HCEC 1CT (cell line): Measurements from ENCODE around the gene SGMS2.
"Not testable (repeated sequence)": the region's sequence is repeated elsewhere in the genome, so short reads cannot be mapped to it uniquely, and the experiment has no call there.

Source experiments
- DNase-seq: peaks from one replicate; pipeline ENCODE4 v3.0.0-alpha.2; 2017

The SGMS2 gene

DNA sequence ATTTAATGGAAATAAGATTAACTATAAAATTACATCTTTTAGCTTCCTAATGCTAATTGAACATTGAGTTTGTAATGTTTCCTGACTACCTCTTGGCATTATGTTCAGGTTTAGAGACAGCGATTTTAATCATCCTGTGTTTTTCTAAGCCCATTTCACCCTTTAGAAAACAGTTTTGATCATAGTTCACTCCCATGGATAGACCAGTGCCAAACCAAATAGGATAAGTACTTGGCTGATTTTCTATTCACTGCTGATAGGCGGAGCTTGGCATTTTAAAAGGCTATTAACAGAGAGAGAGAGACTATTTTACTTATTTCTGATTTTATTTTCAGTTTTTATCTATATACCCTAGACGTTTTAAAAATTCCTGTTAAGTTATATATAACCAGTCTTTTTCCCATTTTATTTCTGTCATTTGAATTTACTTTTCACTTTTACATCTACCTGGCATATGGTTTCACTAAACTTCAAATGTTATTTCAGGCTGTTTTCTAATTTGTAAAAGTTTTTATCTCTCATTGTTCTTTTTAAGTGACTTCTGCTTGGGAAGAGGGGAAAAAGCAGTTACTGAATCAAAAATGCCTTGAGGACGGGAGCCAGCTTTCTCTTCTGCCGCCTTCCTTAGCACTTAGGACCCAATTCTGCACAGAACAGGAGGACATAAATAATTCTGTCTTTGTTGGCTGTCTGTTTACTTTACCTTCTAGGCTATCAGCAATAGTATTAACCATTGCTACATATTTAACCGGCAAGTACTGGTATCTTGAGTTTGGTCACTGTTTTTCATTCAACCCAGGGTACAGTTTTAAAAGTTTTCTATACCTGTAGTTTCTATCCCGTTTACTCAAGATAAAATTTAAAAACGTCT, 46.4 kb downstream of the SGMS2 start:
- DNase-seq: no peak

DNA sequence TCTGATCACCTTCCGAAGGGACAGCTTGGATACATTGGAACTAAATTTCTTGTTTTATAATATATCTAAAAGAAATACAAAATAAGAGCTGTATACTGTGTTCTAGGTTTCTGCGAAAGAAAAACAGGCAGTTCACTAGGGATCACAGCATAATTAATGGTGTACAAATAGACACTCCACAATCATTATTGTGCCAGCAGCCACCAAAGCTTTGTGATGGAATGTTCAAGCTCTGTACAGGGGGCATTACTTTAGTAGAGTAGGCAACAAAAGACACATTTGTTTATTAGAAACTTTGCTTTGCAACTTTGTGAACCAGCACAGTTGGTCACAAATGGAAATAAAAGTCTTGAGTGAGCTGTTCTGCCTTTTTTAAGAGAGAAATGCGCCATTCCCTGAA, 49.3 kb downstream of the SGMS2 start:
- DNase-seq: no peak

DNA sequence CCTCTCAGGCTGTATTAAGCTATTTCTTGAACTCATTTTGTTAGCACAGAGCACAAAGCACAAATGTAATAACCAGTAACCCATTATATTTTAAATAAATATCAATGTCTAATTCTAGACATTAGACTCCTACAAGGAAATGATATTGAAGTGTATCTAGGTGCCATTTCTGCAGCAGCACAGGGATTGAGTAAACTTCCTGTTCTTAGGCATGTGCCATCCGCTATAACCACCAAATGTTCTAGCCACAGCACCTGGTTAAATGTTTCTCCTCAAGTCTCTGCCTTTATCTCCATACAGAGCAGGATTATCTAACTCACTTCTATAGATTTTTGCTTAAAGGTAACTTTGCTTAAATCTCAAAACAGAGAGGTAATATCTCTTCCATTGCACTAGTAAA, 51.4 kb downstream of the SGMS2 start:
- no peak for DNase-seq

DNA sequence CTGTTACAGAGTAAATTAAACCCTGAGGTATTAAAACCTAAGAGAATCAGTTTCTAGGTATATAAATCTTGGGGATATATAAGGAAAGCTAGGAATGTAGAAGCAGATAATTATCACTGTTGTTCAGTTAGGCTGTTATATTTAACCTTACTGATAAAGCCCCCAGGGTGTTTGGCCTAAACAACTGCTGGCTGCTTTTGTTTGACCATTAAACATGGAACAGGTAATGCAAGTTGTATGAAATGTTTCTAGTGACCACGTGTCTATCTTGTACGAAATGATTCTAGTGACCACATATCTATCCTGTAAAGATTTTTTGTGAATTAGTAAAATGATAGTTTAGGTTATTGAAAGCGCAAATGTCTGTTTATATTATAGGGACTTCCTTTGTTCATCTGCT, 52.6 kb downstream of the SGMS2 start:
- no peak for DNase-seq

DNA sequence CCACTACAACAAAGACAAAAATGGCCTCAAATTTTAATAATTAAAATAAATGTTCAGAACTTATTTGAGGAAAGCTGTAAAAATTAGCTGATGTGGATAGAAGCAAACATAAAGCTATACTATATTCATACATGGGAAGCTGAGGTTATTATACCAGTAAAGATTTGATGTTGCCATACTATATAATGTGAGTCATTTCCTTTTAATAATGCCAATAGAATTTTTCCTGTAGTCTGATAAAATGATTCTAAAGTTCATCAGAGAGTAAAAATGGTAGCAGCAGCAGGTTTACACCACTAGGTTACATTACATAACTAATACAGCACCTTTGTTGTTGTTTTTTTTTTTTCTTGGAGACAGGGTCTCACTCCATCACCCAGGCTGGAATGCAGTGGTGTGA, 61.1 kb downstream of the SGMS2 start:
- DNase-seq: no peak

DNA sequence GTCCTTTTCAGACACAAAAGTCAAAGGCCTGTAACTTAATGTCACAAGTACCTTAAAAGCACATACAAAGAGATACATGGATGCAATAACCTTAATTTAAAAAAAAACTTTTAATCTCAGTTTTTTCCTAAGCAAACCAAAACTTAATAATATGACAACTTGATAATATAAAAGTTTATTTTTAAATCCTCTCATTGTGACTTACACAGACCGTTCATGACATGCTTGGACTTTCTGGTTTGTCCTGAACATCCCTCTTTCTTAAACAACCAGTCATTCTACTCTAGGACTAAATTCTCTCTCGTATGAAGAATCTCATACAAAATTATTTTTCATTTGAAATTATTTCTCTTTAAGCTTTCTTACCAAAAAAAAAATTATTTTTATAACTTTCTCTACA, 63.5 kb downstream of the SGMS2 start:
- no peak for DNase-seq

DNA sequence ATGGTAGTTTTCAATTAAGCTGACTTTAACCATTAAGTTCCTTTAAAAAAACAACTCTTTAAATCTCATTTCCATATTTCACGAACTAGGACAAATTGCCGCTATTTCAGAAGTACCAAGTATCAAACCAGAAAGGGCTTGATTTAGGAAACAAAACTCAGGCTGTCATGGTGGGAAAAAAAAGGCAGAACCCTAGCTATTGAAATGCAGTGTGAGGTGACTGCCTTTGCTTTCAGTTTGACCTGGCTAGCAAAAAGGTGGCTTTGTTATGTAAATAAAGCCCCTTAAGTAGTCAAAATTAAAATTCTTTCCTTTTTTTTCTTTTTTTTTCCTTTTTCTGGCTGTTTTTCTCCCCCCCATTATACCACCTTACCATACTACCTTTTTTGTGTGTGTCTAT, 66.0 kb downstream of the SGMS2 start:
- DNase-seq: no peak

DNA sequence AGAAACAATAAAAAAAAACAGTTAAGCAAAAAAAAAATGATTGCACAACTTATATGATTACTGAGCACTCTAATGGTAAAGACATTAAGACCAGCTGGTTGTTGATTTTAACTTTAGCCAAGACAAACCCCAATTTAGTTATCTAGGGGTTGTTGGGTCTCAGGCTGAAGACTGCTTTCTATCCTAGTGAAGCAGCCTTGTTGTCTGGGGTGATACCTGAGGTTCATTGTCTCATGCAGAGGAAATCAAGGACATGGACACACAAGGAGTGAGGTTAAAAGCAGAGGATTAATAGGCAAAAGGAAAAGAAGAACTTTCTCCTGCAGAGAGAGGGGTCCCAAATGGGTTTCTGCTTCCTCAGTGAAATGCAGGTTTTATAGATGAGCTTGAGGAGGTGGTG, 66.6 kb downstream of the SGMS2 start:
- DNase-seq: no peak

DNA sequence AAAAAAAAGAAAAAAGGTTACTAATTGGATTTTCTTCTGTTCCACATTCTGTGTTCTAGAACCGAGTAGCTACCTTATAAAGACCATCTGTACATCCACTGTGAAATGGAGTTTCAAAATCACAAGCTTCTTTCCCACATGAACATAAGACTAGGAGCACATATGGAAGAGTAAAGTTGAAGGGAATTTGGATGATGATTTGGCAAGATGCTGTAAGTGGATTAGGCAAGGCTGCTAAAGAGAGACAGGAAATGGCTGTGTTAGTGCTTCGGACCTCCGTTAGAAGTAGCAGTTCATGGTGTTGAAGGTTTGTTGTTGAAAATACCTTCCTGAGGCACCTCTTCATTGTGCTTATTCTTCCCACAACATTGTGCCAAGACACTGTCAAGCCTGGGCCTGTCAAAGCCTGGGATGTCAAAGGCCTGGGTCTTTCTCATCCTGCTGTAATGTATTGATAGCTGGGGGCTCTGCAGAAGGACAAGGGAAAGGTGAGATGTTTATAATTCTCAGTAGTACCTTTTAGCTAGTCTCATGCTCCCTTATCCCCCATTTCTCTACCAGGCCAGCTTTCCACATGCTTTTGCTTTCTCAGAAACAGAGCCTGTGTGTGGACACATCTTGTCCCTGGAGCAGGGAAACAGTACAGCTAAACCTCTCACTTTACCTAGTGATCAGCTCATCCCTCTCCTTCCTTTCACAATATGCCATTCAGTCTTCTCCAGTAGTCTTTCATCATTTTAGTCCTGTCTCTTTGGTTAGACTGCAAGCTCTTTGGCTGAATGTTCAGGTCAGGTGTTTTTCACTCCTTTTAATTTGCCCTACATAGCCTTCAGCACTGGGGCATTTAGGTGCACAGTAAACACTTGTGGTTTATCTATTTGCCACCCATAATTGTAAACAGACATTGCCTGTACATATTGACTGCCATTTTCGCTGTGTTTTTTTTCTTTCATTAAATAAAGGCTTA, 68.7 kb downstream of the SGMS2 start:
- peak; percentile 51 for DNase-seq

DNA sequence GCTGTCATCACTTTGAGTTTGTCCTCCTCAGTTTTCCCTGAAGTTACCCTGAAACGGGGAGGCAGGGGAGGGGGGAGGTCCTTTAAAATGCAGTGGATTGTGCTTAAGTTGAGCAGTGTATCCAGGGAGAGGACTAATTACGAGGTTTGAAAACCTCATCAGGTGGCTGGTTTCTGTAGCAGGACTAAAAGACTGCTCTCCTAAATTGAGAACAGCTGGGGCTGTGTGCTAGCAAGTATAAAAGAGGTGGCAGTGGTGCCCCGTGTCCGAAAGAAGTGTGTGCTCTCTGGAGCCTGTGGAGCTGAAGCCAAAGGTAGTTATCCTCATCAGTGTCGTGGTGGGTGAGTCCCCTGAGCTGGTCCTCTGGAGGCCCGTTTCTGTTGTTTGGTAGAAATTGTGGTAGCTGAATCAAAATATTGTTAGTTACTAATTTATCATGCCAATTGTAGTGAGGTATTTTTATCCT, 69.4 kb downstream of the SGMS2 start:
- DNase-seq: no peak

DNA sequence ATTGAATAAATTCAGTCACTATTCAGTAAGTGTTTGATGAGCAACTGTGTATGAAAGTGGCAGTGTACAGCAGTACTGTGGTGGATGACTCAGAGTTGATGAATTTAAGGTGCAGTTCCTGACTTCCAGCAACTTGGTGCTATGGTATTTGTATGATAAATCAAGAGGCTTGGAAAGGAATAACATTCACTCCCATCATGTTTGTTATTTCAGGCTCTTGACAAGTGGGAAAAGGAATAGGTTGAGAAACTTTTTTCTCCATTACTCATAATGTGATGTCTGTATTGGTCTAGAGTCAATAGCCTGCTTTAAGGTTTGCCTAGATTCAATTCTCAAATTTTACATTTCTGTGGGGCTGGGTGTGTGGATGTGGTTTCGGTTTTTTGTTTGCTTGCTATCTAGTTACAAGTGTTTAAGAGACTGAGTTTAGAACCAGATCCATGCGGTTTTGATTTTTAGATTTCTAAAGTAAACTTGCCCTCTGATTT, 71.5 kb downstream of the SGMS2 start:
- peak; percentile 92 for DNase-seq

DNA sequence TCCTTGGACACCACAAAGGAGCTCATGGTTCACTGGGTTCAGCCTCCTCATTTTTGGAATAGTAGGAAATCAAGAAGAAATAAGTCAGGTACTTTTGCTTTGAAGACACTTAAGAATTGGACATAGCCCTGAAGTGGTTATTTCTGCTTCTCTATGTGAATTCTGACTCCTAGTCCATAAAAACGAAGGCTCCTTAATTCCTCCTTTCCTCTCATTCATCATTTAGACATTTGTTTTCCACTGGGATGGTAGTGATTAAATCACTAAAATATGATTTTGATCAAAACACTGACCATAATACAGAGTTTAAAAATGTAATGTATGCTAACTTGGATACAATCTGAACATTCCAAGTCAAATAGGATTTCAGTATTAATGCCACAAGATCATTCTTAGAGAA, 71.9 kb downstream of the SGMS2 start:
- peak; percentile 34 for DNase-seq

DNA sequence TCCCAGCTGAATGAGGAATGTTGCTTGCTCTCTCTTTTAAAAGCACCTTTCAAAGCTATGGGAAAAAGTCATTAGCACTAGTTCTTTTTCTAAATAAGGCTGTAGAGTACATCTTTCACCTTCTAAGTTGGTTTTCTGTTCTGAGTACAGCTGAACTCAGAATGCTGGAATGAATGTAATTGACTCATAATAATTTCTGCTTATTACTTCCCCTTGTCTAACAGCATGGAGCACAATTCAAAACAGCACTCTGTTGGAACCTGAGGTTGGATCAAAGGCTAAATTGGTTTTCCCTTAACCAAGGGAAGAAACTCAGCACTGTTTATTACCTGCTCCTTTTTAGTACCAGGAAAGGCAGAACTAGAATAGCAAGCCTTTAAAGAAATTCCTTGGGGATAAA, 73.1 kb downstream of the SGMS2 start:
- DNase-seq: peak; percentile 17

DNA sequence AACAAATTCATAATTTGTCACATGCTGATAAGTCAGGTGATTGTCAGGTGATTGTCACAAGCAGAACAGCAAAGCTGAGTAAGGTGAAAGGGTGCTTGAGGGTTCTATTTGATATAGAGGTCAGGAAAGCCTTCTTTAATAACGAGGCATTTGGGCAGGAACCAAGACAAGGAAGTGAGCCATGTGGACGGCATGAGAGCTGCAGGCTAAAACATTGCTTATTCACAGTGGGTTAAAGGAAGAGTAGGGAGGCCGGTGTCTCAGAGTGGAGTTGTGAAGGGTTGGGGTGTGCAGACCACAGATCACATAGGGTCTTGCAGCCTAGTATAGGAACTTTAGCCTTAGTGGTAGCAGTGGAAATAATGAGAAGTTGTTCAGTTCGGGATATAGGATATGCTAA, 75.3 kb downstream of the SGMS2 start:
- peak; percentile 26 for DNase-seq

DNA sequence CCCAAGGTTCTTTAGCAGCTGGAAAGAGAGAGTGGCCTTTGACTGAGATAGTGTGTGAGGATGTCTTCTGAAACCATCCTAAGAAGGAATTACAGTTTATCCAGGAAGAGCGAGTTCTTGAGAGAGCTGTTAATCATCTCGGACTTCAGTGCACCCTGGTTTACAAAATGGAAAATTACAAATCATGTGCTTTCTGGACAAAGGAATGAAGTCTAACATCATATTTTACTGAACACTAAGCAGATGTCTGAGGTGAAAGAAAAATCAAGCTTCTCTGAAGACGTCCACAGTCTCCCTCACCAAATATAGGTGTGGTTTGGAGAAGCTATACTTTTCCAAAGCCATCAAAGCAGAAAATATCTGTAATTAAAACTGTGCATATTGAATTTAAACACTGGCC, 75.8 kb downstream of the SGMS2 start:
- peak; percentile 15 for DNase-seq

DNA sequence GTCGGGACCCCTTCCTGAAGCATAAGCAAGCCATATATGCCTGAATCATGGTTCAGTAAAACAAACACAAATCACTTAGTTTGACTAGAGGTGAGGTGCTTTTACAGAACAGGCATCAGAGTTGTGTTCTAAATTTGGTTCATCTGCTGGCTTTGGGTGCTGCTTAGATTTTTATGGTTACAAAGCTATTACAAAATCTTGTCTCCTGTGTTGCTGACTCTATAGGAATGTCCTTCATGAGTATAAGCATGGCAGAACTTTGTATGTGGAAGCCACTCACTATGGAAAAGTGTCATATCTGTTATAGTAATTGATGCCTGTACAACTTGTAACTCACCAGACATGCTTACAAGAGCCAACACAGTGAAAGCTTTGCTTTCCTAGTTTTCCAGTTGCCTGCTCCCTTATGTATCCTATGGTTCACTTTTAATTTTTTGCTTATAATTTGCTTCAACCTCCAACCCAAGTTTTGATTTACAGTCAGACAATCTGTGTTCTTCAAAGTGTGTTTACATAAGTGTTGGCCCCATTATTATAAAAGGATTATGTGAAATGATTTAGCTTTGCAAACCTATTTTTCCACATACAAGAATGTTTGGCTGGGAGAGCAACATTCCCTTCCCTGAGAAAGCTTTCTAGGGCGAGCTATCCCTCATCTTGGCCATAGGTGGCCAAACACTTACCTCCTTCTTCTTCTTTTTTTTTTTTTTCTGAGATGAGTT, 76.6 kb downstream of the SGMS2 start:
- DNase-seq: no peak

DNA sequence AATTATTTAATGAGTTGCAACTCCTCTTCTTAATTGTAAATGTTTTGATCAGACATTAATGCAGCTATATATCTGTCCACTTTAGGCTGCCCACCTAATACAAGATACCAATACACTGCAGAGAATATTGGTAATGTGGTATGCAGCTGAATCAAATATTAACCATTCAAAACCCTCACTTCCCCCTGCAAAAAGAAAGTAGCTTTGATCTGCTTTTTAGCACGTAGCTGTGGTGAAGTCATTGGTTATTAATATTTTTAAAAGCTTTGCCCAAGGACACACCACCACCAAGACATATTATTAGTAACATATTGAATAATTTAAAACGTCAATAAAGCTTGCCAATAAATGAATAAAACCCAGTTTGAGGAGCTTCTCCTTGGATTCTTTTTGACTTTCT, 78.0 kb downstream of the SGMS2 start:
- no peak for DNase-seq

DNA sequence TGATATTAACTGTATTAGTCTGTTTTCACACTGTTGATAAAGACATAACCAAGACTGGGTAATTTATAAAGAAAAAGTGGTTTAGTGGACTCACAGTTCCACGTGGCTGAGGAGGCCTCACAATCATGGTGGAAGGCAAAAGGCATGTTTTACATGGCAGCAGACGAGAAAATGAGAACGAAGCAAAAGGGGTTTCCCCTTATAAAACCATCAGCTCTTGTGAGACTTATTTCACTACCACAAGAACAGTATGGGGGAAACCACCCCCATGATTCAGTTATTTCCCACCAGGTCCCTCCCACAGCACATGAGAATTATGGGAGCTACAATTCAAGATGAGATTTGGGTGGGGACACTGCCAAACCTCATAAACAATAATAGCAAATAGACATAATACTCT, 80.3 kb downstream of the SGMS2 start:
- not testable (repeated sequence) for DNase-seq

DNA sequence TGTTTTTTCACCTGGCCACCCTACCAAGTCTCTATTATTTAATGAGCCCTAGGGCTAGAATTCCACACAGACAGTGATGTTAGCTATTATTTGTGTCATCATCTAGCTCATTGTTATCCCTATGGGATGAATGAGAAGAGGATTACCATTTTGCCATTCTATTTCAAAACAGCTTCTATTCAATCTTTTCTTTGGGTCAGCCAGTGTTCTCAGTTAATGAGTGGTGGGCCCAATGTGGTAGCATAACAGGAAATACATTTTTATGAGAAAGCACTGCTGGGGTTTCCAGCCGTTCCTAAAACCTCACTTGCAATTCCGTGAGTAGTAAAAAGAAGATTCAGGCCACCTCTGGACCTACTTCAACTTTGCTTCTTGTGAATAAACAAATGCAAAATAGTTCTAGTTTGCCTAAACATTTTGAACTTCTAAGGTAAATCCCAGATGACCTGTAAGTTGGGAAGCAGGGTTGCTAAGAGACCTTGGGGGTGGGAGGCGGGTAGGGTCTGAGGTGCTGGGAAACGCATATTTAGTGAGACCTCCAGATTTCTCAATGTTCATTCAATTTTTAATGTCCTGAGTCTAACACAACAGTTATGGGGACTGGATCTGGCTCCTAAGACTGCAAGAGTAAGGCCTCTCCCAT, 81.8 kb downstream of the SGMS2 start:
- no peak for DNase-seq

DNA sequence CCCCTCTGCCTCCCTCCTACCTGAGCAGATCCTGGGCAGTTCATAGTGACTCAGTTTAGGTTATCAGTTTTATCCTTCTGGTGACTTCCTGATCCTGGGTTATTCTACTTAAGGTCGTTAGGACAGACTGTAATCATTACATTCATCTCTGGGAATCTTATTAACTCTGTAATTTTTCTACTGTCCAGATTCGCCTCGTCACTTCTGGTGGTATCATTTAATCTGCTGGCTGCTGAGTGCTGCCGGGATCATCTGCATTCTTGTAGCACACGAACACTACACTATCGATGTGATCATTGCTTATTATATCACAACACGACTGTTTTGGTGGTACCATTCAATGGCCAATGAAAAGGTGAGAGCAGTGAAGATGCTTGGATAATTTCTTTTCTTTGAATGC, 83.6 kb downstream of the SGMS2 start:
- no peak for DNase-seq

DNA sequence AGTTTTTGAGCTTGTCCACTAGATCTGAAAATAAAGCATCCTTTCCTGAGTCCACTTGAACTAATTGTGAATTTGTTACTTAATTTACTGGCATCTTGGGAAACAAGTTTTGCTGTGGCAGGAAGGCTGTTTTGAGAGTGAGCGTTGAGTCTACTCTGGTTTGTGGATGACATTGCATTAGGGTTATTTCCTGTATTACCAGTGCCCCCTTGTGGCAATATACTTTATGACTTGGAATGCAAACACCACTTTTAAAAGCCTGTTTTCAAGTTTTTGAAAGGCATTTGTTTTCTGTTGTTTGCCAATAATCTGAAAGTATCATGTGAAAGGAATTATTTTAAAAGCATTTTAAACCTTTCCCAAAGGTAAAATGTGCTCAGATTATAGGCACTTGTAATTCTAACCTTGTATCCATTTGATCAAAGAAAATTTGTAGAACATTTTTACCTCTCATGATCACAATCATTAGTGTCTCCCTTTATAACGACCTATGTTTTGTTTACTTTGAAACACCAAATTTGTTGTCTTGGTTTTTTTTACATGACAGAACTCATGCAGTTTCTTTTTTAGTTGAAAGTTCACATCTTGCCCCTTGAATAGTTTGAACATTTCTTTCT, 88.7 kb downstream of the SGMS2 start:
- peak; percentile 47 for DNase-seq

DNA sequence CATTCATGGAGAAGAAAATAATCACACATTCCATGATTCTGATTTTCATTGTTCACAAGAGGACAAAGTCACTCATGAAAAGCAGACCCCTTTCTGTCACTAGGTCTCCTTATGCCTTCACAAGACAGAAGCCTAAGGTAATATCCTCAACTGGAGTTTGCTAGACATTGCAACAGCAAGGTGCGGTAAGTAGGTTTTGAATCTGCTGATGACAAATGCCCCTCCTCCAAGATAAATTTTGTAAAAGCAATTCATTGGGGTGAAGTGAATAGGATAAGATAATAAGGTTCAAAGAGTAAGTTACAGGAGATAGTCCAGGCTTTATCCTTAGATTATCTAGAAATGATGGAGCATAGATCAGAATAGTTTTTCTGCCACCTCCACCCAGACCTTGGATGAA, 90.5 kb downstream of the SGMS2 start:
- no peak for DNase-seq
